H1 (cell line): ENCODE data around the gene UFD1. TPM values are rescaled to one million over a fixed set of nuclear protein-coding genes. Genes with fewer than 3 reads are reported as not detected.

Experiments used
- CTCF ChIA-PET: fragments of 300-600 bp; sonication (Branson Sonifier 250); formaldehyde crosslinking; loops from one replicate; lab custom pipeline; 2021; ENCODE audit not compliant: partially characterized antibody; lab: Charles Lee
- POLR2A ChIA-PET: fragments of 300-600 bp; sonication (Branson Sonifier 250); formaldehyde crosslinking; loops from one replicate; lab custom pipeline; 2021; ENCODE audit warnings: inconsistent platforms; ENCODE audit not compliant: partially characterized antibody; lab: Charles Lee
- DNase-seq, 2 experiments: peaks; one replicate each; pipeline versions ENCODE4 v3.0.0 to v3.0.0-alpha.2; 2010 to 2022; ENCODE audit warnings: low spot score in 2 of 2, low read depth in 1 of 2, mixed read lengths in 1 of 2
- FAIRE-seq: peaks from 2 replicates; lab custom pipeline; 2011; peaks lifted over from hg19 to GRCh38; lab: Jason Lieb, UNC
- H2AFZ ChIP-seq: 2 replicates; pipeline ENCODE4 v1.8.1; 2012; ENCODE audit warnings: low read length, inconsistent platforms
- H2AK5ac ChIP-seq: 2 replicates; pipeline ENCODE4 v1.6.1; 2013; ENCODE audit warnings: low read depth, low read length
- H2BK120ac ChIP-seq: replicated peaks from 2 replicates; pipeline ENCODE3; 2013; ENCODE audit warnings: low read depth, low read length, inconsistent platforms
- H2BK12ac ChIP-seq: 2 replicates; pipeline ENCODE4 v1.6.1; 2013; ENCODE audit warnings: low read depth, low read length
- H2BK15ac ChIP-seq: 2 replicates; pipeline ENCODE4 v1.6.1; 2013; ENCODE audit warnings: low read length
- H2BK20ac ChIP-seq: 2 replicates; pipeline ENCODE4 v1.6.1; 2013; ENCODE audit warnings: low read length
- H2BK5ac ChIP-seq: 2 replicates; pipeline ENCODE4 v1.6.1; 2013; ENCODE audit warnings: low read depth, low read length
- H3K14ac ChIP-seq: 2 replicates; pipeline ENCODE4 v1.6.1; 2013; ENCODE audit warnings: inconsistent platforms; ENCODE audit not compliant: insufficient read length
- H3K18ac ChIP-seq: 2 replicates; pipeline ENCODE4 v1.6.1; 2013; ENCODE audit warnings: low read length; ENCODE audit errors: extremely low read depth
- H3K23ac ChIP-seq: 2 replicates; pipeline ENCODE4 v1.6.1; 2013; ENCODE audit warnings: inconsistent platforms; ENCODE audit not compliant: insufficient read length
- H3K23me2 ChIP-seq: 2 replicates; pipeline ENCODE4 v1.6.1; 2013; ENCODE audit warnings: low read depth, low read length
- H3K27ac ChIP-seq: 2 replicates; pipeline ENCODE4 v1.6.1; 2011; ENCODE audit warnings: low read depth, low read length, inconsistent platforms
- H3K27me3 ChIP-seq, 4 experiments: replicated peaks in 1 of 4; 1 replicate in 1 of 4; 2 replicates in 3 of 4; pipeline versions ENCODE4 v1.6.1 to v1.8.1; 2011 to 2013; ENCODE audit warnings: low read length in 3 of 4, mild to moderate bottlenecking in 3 of 4, inconsistent platforms in 2 of 4, mixed read lengths in 2 of 4, moderate library complexity in 1 of 4; ENCODE audit not compliant: control insufficient read depth in 3 of 4, insufficient read depth in 3 of 4; ENCODE audit errors: extremely low read depth in 1 of 4
- H3K36me3 ChIP-seq, 4 experiments: 2 replicates each; pipeline versions ENCODE4 v1.6.1 to v1.8.1; 2011 to 2013; ENCODE audit warnings: mild to moderate bottlenecking in 4 of 4, low read length in 3 of 4, moderate library complexity in 2 of 4, control low read depth in 1 of 4, inconsistent platforms in 1 of 4; ENCODE audit not compliant: insufficient read depth in 4 of 4, control insufficient read depth in 2 of 4
- H3K4ac ChIP-seq: replicated peaks from 2 replicates; pipeline ENCODE3; 2013; ENCODE audit warnings: low read length, low read depth, mixed read lengths, inconsistent platforms; ENCODE audit not compliant: insufficient read length
- H3K4me1 ChIP-seq, 4 experiments: replicated peaks in 1 of 4; 1 replicate in 1 of 4; 2 replicates in 3 of 4; pipeline versions ENCODE4 v1.6.1 to v1.8.1; 2011 to 2013; ENCODE audit warnings: low read length in 3 of 4, inconsistent platforms in 2 of 4, mixed read lengths in 1 of 4; ENCODE audit not compliant: insufficient read depth in 4 of 4, control insufficient read depth in 3 of 4
- H3K4me2 ChIP-seq, 2 experiments: 2 replicates each; pipeline versions ENCODE4 v1.6.1 to v1.8.1; 2011 to 2013; ENCODE audit warnings: low read depth in 2 of 2, low read length in 2 of 2, control low read depth in 1 of 2, inconsistent platforms in 1 of 2, mild to moderate bottlenecking in 1 of 2; ENCODE audit not compliant: insufficient read depth in 1 of 2
- H3K4me3 ChIP-seq, 4 experiments: fragments of 200-600, 300-600 bp in 1 of 4; sonication (generic), shearing (Covaris generic), sonication (Bioruptor Twin) in 1 of 4; 2 replicates each; pipeline versions ENCODE4 v1.5.1 to v1.8.1; 2011 to 2016; ENCODE audit warnings: low read length in 4 of 4, low read depth in 3 of 4, control low read depth in 2 of 4, inconsistent platforms in 2 of 4, mild to moderate bottlenecking in 2 of 4, mixed read lengths in 1 of 4, moderate library complexity in 1 of 4; ENCODE audit not compliant: insufficient read depth in 2 of 4; ENCODE audit errors: extremely low read depth in 1 of 4
- H3K56ac ChIP-seq: replicated peaks from 2 replicates; pipeline ENCODE3; 2013; ENCODE audit warnings: low read depth, mild to moderate bottlenecking, mixed read lengths, low read length, inconsistent platforms; ENCODE audit not compliant: insufficient read length
- H3K79me1 ChIP-seq: 2 replicates; pipeline ENCODE4 v1.6.1; 2013; ENCODE audit warnings: low read depth, low read length, control low read depth
- H3K79me2 ChIP-seq, 2 experiments: 2 replicates each; pipeline versions ENCODE4 v1.6.1 to v1.8.1; 2012 to 2013; ENCODE audit warnings: low read length in 2 of 2, mild to moderate bottlenecking in 2 of 2, inconsistent platforms in 1 of 2; ENCODE audit not compliant: insufficient read depth in 2 of 2, control insufficient read depth in 1 of 2
- H3K9ac ChIP-seq, 4 experiments: replicated peaks in 1 of 4; 1 replicate in 1 of 4; 2 replicates in 3 of 4; pipeline versions ENCODE4 v1.6.1 to v1.8.1; 2011 to 2013; ENCODE audit warnings: low read depth in 3 of 4, low read length in 3 of 4, control low read depth in 2 of 4, mild to moderate bottlenecking in 2 of 4, moderate library complexity in 2 of 4, inconsistent platforms in 1 of 4; ENCODE audit errors: extremely low read depth in 1 of 4
- H3K9me3 ChIP-seq, 2 experiments: 2 replicates each; pipeline versions ENCODE4 v1.6.1 to v1.8.1; 2012 to 2013; ENCODE audit warnings: mild to moderate bottlenecking in 2 of 2, moderate library complexity in 2 of 2, control low read depth in 1 of 2, inconsistent platforms in 1 of 2, low read depth in 1 of 2, low read length in 1 of 2, mixed read lengths in 1 of 2; ENCODE audit not compliant: insufficient read depth in 2 of 2
- H4K20me1 ChIP-seq, 2 experiments: replicated peaks in 1 of 2; 2 replicates each; pipeline versions ENCODE3 to v1.8.1; 2011 to 2013; ENCODE audit warnings: inconsistent platforms in 2 of 2, low read length in 2 of 2, mild to moderate bottlenecking in 1 of 2; ENCODE audit not compliant: insufficient read depth in 2 of 2, control insufficient read depth in 1 of 2
- H4K5ac ChIP-seq: 2 replicates; pipeline ENCODE4 v1.6.1; 2013; ENCODE audit warnings: low read length, low read depth, mixed read lengths, inconsistent platforms; ENCODE audit not compliant: insufficient read length
- H4K8ac ChIP-seq: 2 replicates; pipeline ENCODE4 v1.8.0; 2013; ENCODE audit warnings: mild to moderate bottlenecking, moderate library complexity, low read length, inconsistent platforms; ENCODE audit not compliant: insufficient read depth; ENCODE audit errors: extremely low read depth
- H4K91ac ChIP-seq: replicated peaks from 2 replicates; pipeline ENCODE3; 2013; ENCODE audit warnings: low read length, mixed read lengths, inconsistent platforms; ENCODE audit not compliant: insufficient read length
- CTCF ChIP-seq, 3 experiments: IDR thresholded peaks; 1 replicate in 2 of 3; 2 replicates in 1 of 3; pipeline versions ENCODE4 v1.5.1 to v1.6.1; 2011; ENCODE audit warnings: low read length in 3 of 3, mild to moderate bottlenecking in 3 of 3, inconsistent platforms in 2 of 3, low read depth in 1 of 3, moderate library complexity in 1 of 3; ENCODE audit not compliant: insufficient read depth in 1 of 3; ENCODE audit errors: control extremely low read depth in 1 of 3
- RAD21 ChIP-seq, 2 experiments: IDR thresholded peaks in 1 of 2; conservative IDR thresholded peaks in 1 of 2; 2 replicates each; pipeline ENCODE4 v1.6.1; 2011; ENCODE audit warnings: low read depth in 2 of 2, low read length in 2 of 2, improper control_type of control experiment in 1 of 2, inconsistent platforms in 1 of 2, mild to moderate bottlenecking in 1 of 2, moderate library complexity in 1 of 2
- SRF ChIP-seq: IDR thresholded peaks from 2 replicates; pipeline ENCODE4 v1.6.1; 2011; ENCODE audit warnings: mild to moderate bottlenecking, low read depth, low read length, moderate library complexity
- WGBS, 2 experiments: shearing (Covaris generic) in 1 of 2; methylation state at CpG; one replicate each; pipeline versions ENCODE4 v1.1.6 to v1.1.7; 2013 to 2015; ENCODE audit warnings: low lambda C conversion rate in 2 of 2, mixed read lengths in 2 of 2, inconsistent platforms in 1 of 2, low coverage in 1 of 2, missing lambda C conversion rate in 1 of 2; ENCODE audit not compliant: insufficient replicate concordance in 2 of 2, insufficient coverage in 1 of 2, insufficient read length in 1 of 2; ENCODE audit errors: extremely low coverage in 1 of 2, missing lambda C conversion rate in 1 of 2; 5-methylcytosine and 5-hydroxymethylcytosine counted together
- polyA plus RNA-seq, 7 experiments: library from polyadenylated mRNA; depleted of rRNA in 3 of 7; stranded (reverse) in 5 of 7; unstranded in 2 of 7; fragments of >200 nt in 5 of 7; fragments of 200-250 nt in 2 of 7; gene quantifications; 1 replicate in 5 of 7; 2 replicates in 1 of 7; 4 replicates in 1 of 7; pipeline versions ENCODE4 v1.2.1 to v1.2.3, GENCODE V29; 2011 to 2013; ENCODE audit warnings: missing spikeins in 2 of 7, mixed read lengths in 2 of 7
- total RNA-seq: library from RNA; stranded (reverse); fragmentation: NEBNext Ultra II Directional; extraction: Animal tissue kit (Norgen Biotek cat#: 25700); gene quantifications from 2 replicates; pipeline ENCODE4 v1.2.1, GENCODE V29; 2021

Gene UFD1
- total and polyA plus RNA-seq, 2 of the 8 experiments (the other 6 are each of a cell fraction or from before 2014, with no cell fraction given), result 74.6 to 116 TPM

- no peak overlapping the region for H2BK20ac ChIP-seq
- no peak overlapping the region for H3K56ac ChIP-seq
- no peak overlapping the region for H3K27ac ChIP-seq
- no peaks in the 10 kb centered on the region for H3K9me3 ChIP-seq
- ChIA-PET POLR2A (interaction anchor here (0.9 to 1.7 kb wide), 6 partner anchors 11 to 126 kb away, joined by 3 to 5 read pairs (median 3); partner anchors contain the start of gene UFD1), CTCF (interaction anchor here (0.8 to 1.4 kb wide), 3 partner anchors 70 to 144 kb away, joined by 3 to 4 read pairs (median 3); no protein-coding TSS in a partner anchor)
- DNase-seq (no peak), FAIRE-seq (no peak)
- H3K4me2 ChIP-seq, result no peak overlapping the region
- no peak overlapping the region for H3K23ac ChIP-seq
- H4K8ac ChIP-seq, result no peak overlapping the region
- H3K4me1 ChIP-seq, result no peaks in the 10 kb centered on the region; a peak in 3 of 7 replicates
- H2BK15ac ChIP-seq, result no peak overlapping the region
- peaks cover 5 to 27% (median 16%) of the 10 kb centered on the region in 4 experiments; a peak in 6 of 8 replicates for H3K36me3 ChIP-seq
- no peaks in the 10 kb centered on the region for H3K79me2 ChIP-seq
- H3K14ac ChIP-seq, result no peak overlapping the region
- no peaks in the 10 kb centered on the region for H3K23me2 ChIP-seq
- H2BK12ac ChIP-seq, result no peak overlapping the region
- H3K4ac ChIP-seq, result no peak overlapping the region
- no peak overlapping the region for H3K4me3 ChIP-seq
- no peak overlapping the region for H3K18ac ChIP-seq
- H4K91ac ChIP-seq, result no peak overlapping the region
- H2AFZ ChIP-seq, result no peak overlapping the region
- H3K27me3 ChIP-seq, result no peaks in the 10 kb centered on the region
- no peak overlapping the region for H2BK5ac ChIP-seq
- H2AK5ac ChIP-seq, result no peak overlapping the region
- TF ChIP-seq CTCF (IDR thresholded peaks at IDR 0.05; ENCODE audit: control extremely low read depth in 1 of 3, insufficient read depth in 1 of 3, low read depth in 1 of 3, low read length in 3 of 3) (peak; percentile 31 to 52 (median 49); a peak in 3 of 4 replicates), SRF (no peak), RAD21 (IDR thresholded peaks at IDR 0.05 in 1 of 2, conservative IDR thresholded peaks at IDR 0.05 in 1 of 2; ENCODE audit: low read depth in 2 of 2, low read length in 2 of 2) (peak in 1 of 2 experiments; percentile 23; a peak in 2 of 4 replicates)
- no peak overlapping the region for H3K9ac ChIP-seq
- H4K5ac ChIP-seq, result no peak overlapping the region
- H2BK120ac ChIP-seq, result no peak overlapping the region
- WGBS, 2 experiments, result 89% methylated on average over 9 of the region's 9 CpGs; no CpG with 5 or more reads in 1 of the 2 experiments
- no peaks in the 10 kb centered on the region for H3K79me1 ChIP-seq
- peaks cover 0 to 7% of the 10 kb centered on the region in 2 experiments for H4K20me1 ChIP-seq
Measured at GRCh38 chr22:19503869-19504268, 24.9 kb upstream of the UFD1 start.
